ENCODE results near the gene BANF2.

DNA sequence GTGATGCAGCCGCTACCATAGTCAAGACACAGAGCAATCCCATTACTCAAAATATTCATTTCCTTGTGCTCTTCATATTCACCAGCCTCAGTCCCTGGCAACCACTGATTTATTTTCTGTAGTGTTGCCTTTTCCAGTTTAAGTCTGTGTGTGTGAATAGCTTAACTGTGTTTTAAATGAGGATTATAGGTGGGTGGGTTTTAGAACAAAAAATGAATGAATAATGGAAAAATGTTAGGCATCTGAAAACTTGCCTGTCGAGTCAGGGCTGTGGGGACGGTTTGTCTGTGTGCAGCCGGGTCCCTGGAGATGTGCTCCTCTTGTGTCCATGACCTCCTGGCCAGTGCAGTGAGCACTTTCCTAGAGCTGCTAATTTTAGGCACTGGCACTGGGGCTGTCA is 27.1 kb downstream of the BANF2 start:
- TF ChIP-seq, protein P1, sequence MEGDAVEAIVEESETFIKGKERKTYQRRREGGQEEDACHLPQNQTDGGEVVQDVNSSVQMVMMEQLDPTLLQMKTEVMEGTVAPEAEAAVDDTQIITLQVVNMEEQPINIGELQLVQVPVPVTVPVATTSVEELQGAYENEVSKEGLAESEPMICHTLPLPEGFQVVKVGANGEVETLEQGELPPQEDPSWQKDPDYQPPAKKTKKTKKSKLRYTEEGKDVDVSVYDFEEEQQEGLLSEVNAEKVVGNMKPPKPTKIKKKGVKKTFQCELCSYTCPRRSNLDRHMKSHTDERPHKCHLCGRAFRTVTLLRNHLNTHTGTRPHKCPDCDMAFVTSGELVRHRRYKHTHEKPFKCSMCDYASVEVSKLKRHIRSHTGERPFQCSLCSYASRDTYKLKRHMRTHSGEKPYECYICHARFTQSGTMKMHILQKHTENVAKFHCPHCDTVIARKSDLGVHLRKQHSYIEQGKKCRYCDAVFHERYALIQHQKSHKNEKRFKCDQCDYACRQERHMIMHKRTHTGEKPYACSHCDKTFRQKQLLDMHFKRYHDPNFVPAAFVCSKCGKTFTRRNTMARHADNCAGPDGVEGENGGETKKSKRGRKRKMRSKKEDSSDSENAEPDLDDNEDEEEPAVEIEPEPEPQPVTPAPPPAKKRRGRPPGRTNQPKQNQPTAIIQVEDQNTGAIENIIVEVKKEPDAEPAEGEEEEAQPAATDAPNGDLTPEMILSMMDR (IDR thresholded peaks at IDR 0.05) = no peak
- no peak for TF ChIP-seq POLR2A (IDR thresholded peaks at IDR 0.05)

All from vagina (tissue), 2 donors.